T-helper 2 cell treated with Interferon-gamma antibody and Interleukin-4, amounts not matched to agents 5 μg/mL and 100 μg/mL, for 36 hours (primary cell): ENCODE data around the gene ACOT6.
A peak's percentile ranks its signal among the peaks of the same experiment; 100 is the strongest.
"Not testable (repeated sequence)": the region's sequence is repeated elsewhere in the genome, so short reads cannot be mapped to it uniquely, and the experiment has no call there.

ENCODE experiments used
- DNase-seq: peaks from one replicate; pipeline ENCODE4 v3.0.0; 2021; ENCODE audit warnings: low spot score
- H3K27ac Mint-ChIP-seq: one replicate; pipeline ENCODE4 v1.8.0; 2021; ENCODE audit warnings: mild to moderate bottlenecking, mixed read lengths
- H3K27me3 Mint-ChIP-seq: one replicate; pipeline ENCODE4 v1.8.0; 2021; ENCODE audit warnings: low read depth, mixed read lengths
- H3K36me3 Mint-ChIP-seq: one replicate; pipeline ENCODE4 v1.8.0; 2021; ENCODE audit warnings: low read depth, mixed read lengths
- H3K4me1 Mint-ChIP-seq: one replicate; pipeline ENCODE4 v1.8.0; 2021; ENCODE audit warnings: low read depth, mixed read lengths
- H3K4me3 Mint-ChIP-seq: one replicate; pipeline ENCODE4 v1.8.0; 2022; ENCODE audit warnings: mild to moderate bottlenecking, moderate library complexity, mixed read lengths
- H3K9me3 Mint-ChIP-seq: one replicate; pipeline ENCODE4 v1.8.0; 2021; ENCODE audit warnings: mixed read lengths

ACOT6 gene, protein sequence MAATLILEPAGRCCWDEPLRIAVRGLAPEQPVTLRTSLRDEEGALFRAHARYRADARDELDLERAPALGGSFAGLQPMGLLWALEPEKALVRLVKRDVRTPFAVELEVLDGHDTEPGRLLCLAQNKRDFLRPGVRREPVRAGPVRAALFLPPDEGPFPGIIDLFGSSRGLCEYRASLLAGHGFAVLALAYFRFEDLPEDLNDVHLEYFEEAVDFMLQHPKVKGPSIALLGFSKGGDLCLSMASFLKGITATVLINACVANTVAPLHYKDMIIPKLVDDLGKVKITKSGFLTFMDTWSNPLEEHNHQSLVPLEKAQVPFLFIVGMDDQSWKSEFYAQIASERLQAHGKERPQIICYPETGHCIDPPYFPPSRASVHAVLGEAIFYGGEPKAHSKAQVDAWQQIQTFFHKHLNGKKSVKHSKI

DNA sequence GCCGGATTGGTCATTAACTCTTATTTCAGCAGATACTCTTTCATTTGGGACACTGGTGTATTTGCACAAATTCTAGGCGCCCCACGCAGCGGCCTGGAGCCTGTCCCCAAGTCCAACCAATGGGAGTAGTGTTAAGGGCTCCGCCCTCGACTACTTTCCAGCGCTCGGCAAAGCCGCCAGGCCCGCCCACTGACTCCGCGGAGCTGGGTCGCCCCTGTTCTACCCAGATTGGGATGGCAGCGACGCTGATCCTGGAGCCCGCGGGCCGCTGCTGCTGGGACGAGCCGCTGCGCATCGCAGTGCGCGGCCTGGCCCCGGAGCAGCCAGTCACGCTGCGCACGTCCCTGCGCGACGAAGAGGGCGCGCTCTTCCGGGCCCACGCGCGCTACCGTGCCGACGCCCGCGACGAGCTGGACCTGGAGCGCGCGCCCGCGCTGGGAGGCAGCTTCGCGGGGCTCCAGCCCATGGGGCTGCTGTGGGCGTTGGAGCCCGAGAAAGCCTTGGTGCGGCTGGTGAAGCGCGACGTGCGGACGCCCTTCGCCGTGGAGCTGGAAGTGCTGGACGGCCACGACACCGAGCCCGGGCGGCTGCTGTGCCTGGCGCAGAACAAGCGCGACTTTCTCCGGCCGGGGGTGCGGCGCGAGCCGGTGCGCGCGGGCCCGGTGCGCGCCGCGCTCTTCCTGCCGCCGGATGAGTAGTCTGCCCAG lies at the start of gene ACOT6:
Gene ACOT6 (plus strand): TSS at position 179 of the 707 bp plus-strand sequence. CDS start 55 bp downstream, at position 234.
- peak; percentile 57 for DNase-seq
- Mint-ChIP-seq H3K27me3 (peaks cover 32% of the 10 kb centered on the region), H3K4me3 (peak within 1 kb of the TSS; percentile 81), H3K36me3 (no peaks in the 10 kb centered on the region), H3K9me3 (peaks cover 4% of the 10 kb centered on the region), H3K27ac (peak within 1 kb of the TSS; percentile 31), H3K4me1 (peaks cover 10% of the 10 kb centered on the region)

DNA sequence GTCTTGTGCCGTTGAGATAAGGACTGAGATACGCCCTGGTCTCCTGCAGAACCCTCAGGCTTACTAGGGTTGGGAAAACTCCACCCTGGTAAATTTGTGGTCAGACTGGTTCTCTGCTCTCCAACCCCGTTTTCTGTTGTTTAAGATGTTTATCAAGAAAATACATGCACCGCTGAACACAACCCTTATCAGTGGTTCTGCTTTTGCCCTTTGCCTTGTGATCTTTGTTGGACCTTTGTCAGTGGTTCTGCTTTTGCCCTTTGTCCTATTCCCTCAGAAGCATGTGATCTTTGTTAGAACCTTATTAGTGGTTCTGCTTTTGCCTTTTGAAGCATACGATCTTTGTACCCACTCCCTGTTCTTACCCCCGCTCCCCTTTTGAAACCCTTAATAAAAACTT lies 49.6 kb upstream of the ACOT6 start:
- H3K27ac Mint-ChIP-seq, H3K4me3 Mint-ChIP-seq: not testable (repeated sequence)

DNA sequence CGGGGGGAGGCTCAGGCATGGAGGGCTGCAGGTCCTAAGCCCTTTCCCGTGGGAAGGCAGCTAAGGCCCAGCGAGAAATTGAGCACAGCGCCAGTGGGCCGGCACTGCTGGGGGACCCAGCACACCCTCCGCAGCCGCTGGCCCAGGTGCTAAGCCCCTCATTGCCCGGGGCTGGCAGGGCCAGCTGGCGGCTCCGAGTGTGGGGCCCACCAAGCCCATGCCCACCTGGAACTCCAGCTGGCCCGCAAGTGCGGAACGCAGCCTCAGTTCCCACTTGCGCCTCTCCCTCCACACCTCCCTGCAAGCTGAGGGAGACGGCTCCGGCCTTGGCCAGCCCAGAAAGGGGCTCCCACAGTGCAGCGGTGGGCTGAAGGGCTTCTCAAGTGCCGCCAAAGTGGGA lies 45.9 kb upstream of the ACOT6 start:
- not testable (repeated sequence) for DNase-seq, H3K27me3 Mint-ChIP-seq, H3K9me3 Mint-ChIP-seq, H3K4me3 Mint-ChIP-seq, H3K27ac Mint-ChIP-seq
- Mint-ChIP-seq H3K4me1 (peaks cover 26% of the 10 kb centered on the region), H3K36me3 (peaks cover 21% of the 10 kb centered on the region)

More for the DNA sequence above, 49.6 kb upstream of the ACOT6 start:
- not testable (repeated sequence) for DNase-seq, H3K4me1 Mint-ChIP-seq, H3K9me3 Mint-ChIP-seq, H3K27me3 Mint-ChIP-seq
- peaks cover 19% of the 10 kb centered on the region for H3K36me3 Mint-ChIP-seq

DNA sequence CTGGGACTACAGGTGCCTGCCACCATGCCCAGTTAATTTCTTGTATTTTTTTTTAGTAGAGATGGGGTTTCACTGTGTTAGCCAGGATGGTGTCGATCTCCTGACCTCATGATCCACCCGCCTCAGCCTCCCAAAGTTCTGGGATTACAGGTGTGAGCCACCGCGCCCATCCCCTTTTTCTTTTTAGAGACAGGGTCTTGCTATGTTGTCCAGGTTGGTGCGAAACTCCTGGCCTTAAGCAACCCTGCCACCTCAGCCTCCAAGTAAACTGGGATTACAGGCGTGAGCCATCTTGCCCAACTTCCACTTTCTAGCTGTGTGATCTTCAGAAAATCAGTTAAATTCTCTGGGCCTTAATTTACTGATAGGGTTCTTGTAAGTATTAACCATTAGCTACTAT lies 45.4 kb upstream of the ACOT6 start:
- not testable (repeated sequence) for H3K27ac Mint-ChIP-seq, H3K9me3 Mint-ChIP-seq, DNase-seq, H3K27me3 Mint-ChIP-seq
- H3K36me3 Mint-ChIP-seq, result peaks cover 21% of the 10 kb centered on the region
- peak overlapping the region; percentile 93 for H3K4me3 Mint-ChIP-seq
- H3K4me1 Mint-ChIP-seq, result peaks cover 26% of the 10 kb centered on the region

DNA sequence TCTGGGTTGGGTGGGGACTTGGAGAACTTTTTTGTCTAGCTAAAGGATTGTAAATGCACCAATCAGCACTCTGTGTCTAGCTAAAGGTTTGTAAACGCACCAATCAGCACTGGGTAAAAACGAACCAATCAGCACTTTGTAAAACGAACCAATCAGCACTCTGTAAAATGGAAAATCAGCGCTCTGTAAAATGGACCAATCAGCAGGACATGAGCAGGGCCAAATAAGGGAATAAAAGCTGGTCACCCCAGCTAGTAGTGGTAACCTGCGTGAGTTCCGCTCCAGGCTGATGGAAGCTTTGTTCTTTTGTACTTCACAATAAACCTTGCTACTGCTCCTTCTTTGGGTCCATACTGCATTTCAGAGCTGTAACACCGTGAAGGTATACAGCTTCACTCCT lies 45.0 kb upstream of the ACOT6 start:
- no peaks in the 10 kb centered on the region for H3K27me3 Mint-ChIP-seq
- H3K4me3 Mint-ChIP-seq, result peak overlapping the region; percentile 93
- H3K36me3 Mint-ChIP-seq, result peaks cover 21% of the 10 kb centered on the region
- H3K9me3 Mint-ChIP-seq, result peaks cover under 1% of the 10 kb centered on the region
- peaks cover 26% of the 10 kb centered on the region for H3K4me1 Mint-ChIP-seq
- no peak for DNase-seq
- no peak overlapping the region for H3K27ac Mint-ChIP-seq

DNA sequence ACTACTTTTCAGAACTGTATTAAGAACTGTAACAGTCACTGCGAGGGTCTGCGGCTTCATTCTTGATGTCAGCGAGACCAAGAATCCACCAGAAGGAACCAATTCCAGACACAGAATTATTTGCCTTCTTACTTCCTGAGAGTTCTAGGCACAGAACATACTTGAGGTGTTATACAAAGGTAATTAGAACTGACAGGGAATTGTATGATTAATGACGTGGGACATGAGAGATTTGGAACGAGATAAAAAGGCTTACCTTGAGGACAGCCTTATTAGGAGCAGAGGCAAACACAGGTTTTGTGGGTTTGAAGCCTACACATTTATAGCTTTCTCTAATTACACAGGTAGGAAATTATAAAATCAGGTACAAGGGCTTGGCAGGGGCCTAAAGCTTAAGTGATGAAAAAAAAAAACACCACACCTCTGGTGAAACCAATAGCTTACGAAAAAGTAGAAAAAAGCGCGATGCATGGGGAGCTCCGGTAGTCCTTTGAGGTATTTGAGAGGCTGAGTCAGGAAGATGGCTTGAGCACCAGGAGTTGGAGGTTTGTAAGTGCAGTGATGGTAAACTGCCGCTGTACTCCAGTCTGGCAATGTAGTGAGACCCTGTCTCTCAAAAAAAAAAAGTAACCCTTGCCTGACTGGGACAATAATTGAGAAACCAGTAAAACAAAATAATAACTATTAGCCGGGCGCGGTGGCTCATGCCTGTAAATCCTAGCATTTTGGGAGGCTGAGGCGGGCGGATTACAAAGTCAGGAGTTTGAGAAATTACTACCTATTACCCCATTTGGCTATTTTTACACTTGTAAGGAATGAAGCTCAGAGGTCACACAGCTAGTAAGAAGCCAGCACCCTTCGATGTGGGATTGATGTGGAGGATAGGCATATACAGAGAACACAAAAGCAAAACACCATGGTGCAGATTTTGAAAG lies 44.1 kb upstream of the ACOT6 start:
- H3K27ac Mint-ChIP-seq, result peak overlapping the region; percentile 98
- H3K4me3 Mint-ChIP-seq, result peak overlapping the region; percentile 93
- H3K27me3 Mint-ChIP-seq, result no peaks in the 10 kb centered on the region
- H3K36me3 Mint-ChIP-seq, result peaks cover 22% of the 10 kb centered on the region
- H3K4me1 Mint-ChIP-seq, result peaks cover 26% of the 10 kb centered on the region
- no peak for DNase-seq
- no peaks in the 10 kb centered on the region for H3K9me3 Mint-ChIP-seq

DNA sequence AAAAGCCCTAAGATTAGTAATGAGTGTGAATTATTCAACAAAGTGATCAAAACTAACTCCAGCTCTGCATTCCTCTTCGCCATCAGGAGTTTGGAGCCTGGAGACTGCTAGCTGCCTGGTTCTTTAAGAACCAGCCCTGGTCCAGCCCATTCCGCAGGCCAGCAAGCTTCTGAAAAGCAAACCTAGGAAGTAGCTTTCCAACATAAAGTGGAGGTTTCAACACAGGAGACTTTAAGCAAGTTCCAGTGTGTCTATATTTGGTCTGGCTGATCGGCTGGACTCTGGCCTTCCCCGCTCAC lies 43.5 kb upstream of the ACOT6 start:
- Mint-ChIP-seq H3K4me3 (peak overlapping the region; percentile 93), H3K4me1 (peaks cover 26% of the 10 kb centered on the region), H3K36me3 (peaks cover 25% of the 10 kb centered on the region), H3K27ac (peak overlapping the region; percentile 98)
- not testable (repeated sequence) for DNase-seq, H3K9me3 Mint-ChIP-seq, H3K27me3 Mint-ChIP-seq

DNA sequence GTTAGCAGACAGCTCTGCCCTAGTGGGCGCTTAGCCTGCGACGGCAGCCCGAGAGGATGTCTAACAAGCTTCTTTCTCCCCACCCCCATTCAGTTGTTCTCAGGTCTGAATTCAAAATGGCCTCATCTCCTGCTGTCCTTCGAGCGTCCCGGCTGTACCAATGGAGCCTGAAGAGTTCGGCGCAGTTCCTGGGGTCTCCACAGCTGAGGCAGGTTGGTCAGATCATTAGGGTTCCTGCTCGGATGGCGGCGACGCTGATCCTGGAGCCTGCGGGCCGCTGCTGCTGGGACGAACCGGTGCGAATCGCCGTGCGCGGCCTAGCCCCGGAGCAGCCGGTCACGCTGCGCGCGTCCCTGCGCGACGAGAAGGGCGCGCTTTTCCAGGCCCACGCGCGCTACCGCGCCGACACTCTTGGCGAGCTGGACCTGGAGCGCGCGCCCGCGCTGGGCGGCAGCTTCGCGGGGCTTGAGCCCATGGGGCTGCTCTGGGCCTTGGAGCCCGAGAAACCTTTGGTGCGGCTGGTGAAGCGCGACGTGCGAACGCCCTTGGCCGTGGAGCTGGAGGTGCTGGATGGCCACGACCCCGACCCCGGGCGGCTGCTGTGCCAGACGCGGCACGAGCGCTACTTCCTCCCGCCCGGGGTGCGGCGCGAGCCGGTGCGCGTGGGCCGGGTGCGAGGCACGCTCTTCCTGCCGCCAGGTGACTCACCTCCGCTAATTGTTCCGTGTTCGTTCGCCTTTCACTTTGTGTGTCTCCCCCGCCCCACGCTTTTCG lies 42.9 kb upstream of the ACOT6 start, which contains the start of gene ACOT2:
Gene ACOT2 (plus strand): TSS at position 29 of the 774 bp plus-strand sequence. CDS start 28 bp downstream, at position 57.
- Mint-ChIP-seq H3K4me3 (peak within 1 kb of the TSS; percentile 93), H3K27ac (peak within 1 kb of the TSS; percentile 98), H3K4me1 (peaks cover 26% of the 10 kb centered on the region), H3K36me3 (peaks cover 28% of the 10 kb centered on the region)
- DNase-seq, result peak; percentile 85
- H3K9me3 Mint-ChIP-seq, H3K27me3 Mint-ChIP-seq: not testable (repeated sequence)

DNA sequence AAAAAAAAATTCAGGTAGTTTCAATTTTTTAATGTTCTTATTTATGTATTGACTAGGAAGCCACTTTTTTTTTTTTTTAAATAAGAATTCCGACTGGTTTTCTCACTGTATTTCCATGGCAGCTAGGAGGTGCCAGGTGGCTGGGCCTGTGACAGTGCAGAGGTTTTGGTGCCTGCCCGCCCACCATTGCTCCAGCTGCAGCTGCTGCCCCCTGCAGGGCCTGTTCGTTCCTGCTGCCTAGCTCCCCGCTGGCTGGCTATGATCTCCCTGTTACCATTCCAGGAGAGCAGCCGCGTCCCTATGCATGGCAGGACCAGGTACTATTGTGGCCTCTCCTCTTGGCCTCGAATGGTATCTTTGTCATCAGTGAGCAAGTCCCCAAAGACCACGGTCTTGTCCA lies 41.4 kb upstream of the ACOT6 start:
- peaks cover 24% of the 10 kb centered on the region for H3K36me3 Mint-ChIP-seq
- peak overlapping the region; percentile 12 for H3K27ac Mint-ChIP-seq
- peak; percentile 61 for DNase-seq
- not testable (repeated sequence) for H3K27me3 Mint-ChIP-seq, H3K9me3 Mint-ChIP-seq
- H3K4me3 Mint-ChIP-seq, result peak overlapping the region; percentile 21
- H3K4me1 Mint-ChIP-seq, result peaks cover 24% of the 10 kb centered on the region

DNA sequence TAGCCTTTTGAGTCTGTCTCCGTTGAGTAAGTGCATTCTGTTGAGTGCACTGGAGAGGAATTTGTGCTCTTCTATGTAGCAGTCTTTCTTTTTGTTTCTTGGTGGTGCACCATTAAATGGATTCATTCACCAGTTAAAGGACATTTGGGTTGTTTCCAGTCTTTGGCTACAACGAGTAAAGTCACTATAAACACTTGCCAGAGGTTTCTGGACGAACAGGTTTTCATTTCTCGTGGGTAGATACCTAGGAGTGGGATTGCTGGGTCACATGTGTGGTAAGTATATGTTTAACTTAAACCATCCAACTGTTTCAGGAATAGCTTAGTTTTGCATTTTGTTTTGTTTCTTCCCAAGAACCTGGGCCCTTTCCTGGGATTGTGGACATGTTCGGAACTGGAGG lies 39.3 kb upstream of the ACOT6 start:
- not testable (repeated sequence) for H3K4me3 Mint-ChIP-seq, H3K27ac Mint-ChIP-seq, DNase-seq, H3K9me3 Mint-ChIP-seq, H3K27me3 Mint-ChIP-seq
- Mint-ChIP-seq H3K36me3 (peaks cover 22% of the 10 kb centered on the region), H3K4me1 (peaks cover 15% of the 10 kb centered on the region)

DNA sequence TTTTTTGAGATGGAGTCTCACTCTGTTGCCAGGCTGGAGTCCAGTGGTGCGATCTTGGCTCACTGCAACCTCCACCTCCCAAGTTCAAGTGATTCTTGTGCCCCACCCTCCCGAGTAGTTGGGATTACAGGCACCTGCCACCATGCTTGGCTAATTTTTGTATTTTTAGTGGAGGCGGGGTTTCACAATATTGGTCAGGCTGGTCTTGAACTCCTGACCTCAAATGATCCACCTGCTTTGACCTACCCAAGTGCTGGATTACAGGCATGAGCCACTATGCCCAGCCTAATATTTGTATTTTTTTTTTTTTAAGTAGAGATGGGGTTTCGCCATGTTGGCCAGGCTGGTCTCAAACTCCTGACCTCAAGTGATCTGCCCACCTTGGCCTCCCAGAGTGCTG lies 38.6 kb upstream of the ACOT6 start:
- H3K36me3 Mint-ChIP-seq, result peaks cover 22% of the 10 kb centered on the region

DNA sequence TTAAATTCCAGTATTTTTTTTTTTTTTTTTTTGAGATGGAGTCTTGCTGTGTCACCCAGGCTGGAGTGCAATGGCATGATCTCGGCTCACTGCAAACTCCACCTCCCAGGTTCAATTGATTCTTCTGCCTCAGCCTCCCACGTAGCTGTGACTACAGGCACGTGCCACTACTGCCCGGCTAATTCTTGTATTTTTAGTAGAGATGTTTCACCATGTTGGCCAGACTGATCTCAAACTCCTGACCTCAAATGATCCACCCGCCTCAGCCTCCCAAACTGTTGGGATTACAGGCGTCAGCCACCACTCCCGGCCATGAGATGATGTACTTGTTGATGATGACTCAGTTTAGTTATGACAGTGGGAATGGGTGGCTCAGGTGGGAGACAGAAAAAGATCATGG lies 38.1 kb upstream of the ACOT6 start:
- H3K27ac Mint-ChIP-seq, H3K4me1 Mint-ChIP-seq, DNase-seq, H3K4me3 Mint-ChIP-seq, H3K27me3 Mint-ChIP-seq, H3K9me3 Mint-ChIP-seq: not testable (repeated sequence)
- peaks cover 22% of the 10 kb centered on the region for H3K36me3 Mint-ChIP-seq

More for the DNA sequence above, 38.6 kb upstream of the ACOT6 start:
- DNase-seq, H3K4me1 Mint-ChIP-seq, H3K9me3 Mint-ChIP-seq, H3K27me3 Mint-ChIP-seq, H3K27ac Mint-ChIP-seq, H3K4me3 Mint-ChIP-seq: not testable (repeated sequence)

DNA sequence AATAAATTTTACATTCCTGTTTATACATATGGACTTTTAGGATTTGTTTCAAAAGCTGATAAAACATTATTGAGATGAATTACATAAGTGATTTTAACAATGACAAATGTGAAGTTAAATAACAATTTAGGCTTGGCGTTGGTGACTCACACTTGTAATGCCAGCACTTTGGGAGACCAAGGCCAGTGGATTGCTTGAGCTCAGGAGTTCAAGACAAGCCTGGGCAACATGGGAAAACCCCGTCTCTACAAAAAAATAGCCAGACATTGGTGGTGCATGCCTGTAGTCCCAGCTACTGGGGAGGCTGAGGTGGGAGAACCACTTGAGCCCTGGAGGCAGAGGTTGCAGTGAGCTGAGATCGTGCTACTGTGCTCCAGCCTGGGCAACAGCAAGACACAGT lies 35.9 kb upstream of the ACOT6 start:
- H3K9me3 Mint-ChIP-seq, result no peaks in the 10 kb centered on the region
- no peak overlapping the region for H3K27ac Mint-ChIP-seq
- no peaks in the 10 kb centered on the region for H3K27me3 Mint-ChIP-seq
- H3K36me3 Mint-ChIP-seq, result peaks cover 22% of the 10 kb centered on the region
- no peaks in the 10 kb centered on the region for H3K4me1 Mint-ChIP-seq
- no peak overlapping the region for H3K4me3 Mint-ChIP-seq
- DNase-seq, result no peak
